Mucosa of rectum (tissue), 2 donors: ENCODE measurements around the gene PIGK.

ENCODE experiments used
- H3K27ac ChIP-seq, 2 donors: one replicate each; pipeline ENCODE4 v1.7.0; 2013; ENCODE audit warnings: inconsistent platforms in 2 of 2, low read depth in 2 of 2, low read length in 2 of 2
- H3K27me3 ChIP-seq, 2 donors: one replicate each; pipeline ENCODE4 v1.7.0; 2013; ENCODE audit warnings: low read length in 2 of 2; ENCODE audit not compliant: control insufficient read depth in 2 of 2, insufficient read depth in 2 of 2
- H3K36me3 ChIP-seq, 2 donors: one replicate each; pipeline ENCODE4 v1.7.0; 2013; ENCODE audit warnings: low read length in 2 of 2; ENCODE audit not compliant: control insufficient read depth in 2 of 2, insufficient read depth in 2 of 2
- H3K4me1 ChIP-seq, 2 donors: one replicate each; pipeline ENCODE4 v1.7.0; 2013; ENCODE audit warnings: low read length in 2 of 2, mild to moderate bottlenecking in 1 of 2; ENCODE audit not compliant: control insufficient read depth in 2 of 2, insufficient read depth in 2 of 2
- H3K4me3 ChIP-seq, 2 donors: one replicate each; pipeline ENCODE4 v1.7.0; 2013; ENCODE audit warnings: low read length in 2 of 2
- H3K9ac ChIP-seq, 2 donors: one replicate each; pipeline ENCODE4 v1.7.0; 2013; ENCODE audit warnings: low read length in 2 of 2, low read depth in 1 of 2, mild to moderate bottlenecking in 1 of 2
- H3K9me3 ChIP-seq, 2 donors: one replicate each; pipeline ENCODE4 v1.7.0; 2013; ENCODE audit warnings: low read length in 2 of 2; ENCODE audit not compliant: control insufficient read depth in 2 of 2
- donor health status: healthy.
- donor health status: Normal muscosa, but diverticular disease.

The PIGK gene

DNA sequence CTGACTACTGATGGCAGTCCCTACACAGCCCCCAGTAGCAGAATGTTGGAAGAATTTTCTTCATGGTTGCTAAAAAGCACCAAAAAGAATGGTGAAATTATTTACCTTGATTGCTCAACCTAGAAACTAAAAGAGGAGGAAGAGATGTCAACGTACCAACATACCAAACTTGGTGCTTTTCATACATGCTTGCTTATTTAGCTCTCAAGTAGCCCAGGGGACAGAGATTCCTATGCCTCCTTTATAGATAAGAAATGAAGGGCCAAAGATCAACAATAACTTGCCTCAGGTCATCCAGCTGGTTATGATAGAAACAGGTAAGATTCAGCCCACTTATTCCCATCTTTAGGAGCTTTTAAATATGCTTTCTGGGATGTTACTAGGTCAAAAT is 170.6 kb downstream of the PIGK start:
- no peak overlapping the region for H3K9ac ChIP-seq
- no peaks in the 10 kb centered on the region for H3K9me3 ChIP-seq
- H3K27ac ChIP-seq, result no peak overlapping the region
- no peaks in the 10 kb centered on the region for H3K4me1 ChIP-seq
- no peaks in the 10 kb centered on the region for H3K27me3 ChIP-seq
- H3K4me3 ChIP-seq, result no peak overlapping the region
- H3K36me3 ChIP-seq, result no peaks in the 10 kb centered on the region

DNA sequence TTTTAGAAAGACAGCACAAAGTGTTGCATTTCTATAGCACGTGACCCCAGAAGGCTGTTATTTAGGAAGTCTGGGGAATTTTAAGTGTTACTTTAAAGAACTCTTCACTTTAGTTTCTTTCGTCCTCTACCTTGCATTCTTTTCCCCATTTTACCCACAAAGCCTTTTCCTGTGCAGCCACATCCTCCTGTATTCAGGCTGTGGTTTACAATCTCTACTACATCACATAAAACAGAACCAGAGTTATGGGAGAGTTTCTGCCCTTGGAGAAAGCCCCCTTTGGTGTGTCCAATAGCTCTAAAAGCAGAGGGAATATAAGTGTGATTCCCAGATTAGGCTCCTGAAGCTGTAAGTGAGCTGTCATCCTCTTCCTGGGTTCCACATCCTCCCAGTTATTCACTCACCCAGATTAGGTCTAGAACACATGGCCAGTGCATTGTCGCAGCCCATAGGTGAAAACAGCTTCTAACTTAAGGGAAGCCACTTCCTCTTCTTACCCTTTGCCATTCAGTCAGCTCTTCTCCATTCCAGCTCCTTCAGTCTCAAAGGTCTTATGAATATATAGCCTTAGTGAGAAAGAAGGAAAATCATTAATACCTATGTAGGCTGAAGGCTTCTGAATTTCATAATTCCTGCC is 171.1 kb downstream of the PIGK start:
- Histone ChIP-seq H3K36me3 (no peaks in the 10 kb centered on the region), H3K4me3 (no peak overlapping the region), H3K27me3 (no peaks in the 10 kb centered on the region), H3K9me3 (no peaks in the 10 kb centered on the region), H3K27ac (no peak overlapping the region), H3K4me1 (no peaks in the 10 kb centered on the region), H3K9ac (no peak overlapping the region)

DNA sequence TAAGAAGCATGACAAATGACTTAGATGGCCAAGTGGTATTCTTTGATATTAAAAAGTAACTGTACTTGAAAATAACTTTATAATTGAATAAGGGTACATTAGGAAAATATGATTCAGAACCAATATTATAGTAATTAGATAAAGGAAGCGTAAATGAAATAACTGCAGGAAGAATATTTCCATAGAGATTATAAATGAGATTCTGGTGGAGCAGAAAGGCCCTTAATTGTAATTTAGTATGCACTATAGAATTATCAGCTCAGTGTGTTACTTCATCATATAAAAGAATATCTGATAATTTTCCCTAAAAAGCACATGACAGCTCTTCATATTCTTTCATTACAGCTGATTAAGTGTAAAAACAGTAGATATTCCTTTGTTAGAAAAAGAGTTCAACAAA is 171.7 kb downstream of the PIGK start:
- no peaks in the 10 kb centered on the region for H3K9me3 ChIP-seq
- no peaks in the 10 kb centered on the region for H3K36me3 ChIP-seq
- H3K4me1 ChIP-seq, result no peaks in the 10 kb centered on the region
- no peak overlapping the region for H3K9ac ChIP-seq
- H3K27ac ChIP-seq, result no peak overlapping the region
- no peak overlapping the region for H3K4me3 ChIP-seq
- no peaks in the 10 kb centered on the region for H3K27me3 ChIP-seq

DNA sequence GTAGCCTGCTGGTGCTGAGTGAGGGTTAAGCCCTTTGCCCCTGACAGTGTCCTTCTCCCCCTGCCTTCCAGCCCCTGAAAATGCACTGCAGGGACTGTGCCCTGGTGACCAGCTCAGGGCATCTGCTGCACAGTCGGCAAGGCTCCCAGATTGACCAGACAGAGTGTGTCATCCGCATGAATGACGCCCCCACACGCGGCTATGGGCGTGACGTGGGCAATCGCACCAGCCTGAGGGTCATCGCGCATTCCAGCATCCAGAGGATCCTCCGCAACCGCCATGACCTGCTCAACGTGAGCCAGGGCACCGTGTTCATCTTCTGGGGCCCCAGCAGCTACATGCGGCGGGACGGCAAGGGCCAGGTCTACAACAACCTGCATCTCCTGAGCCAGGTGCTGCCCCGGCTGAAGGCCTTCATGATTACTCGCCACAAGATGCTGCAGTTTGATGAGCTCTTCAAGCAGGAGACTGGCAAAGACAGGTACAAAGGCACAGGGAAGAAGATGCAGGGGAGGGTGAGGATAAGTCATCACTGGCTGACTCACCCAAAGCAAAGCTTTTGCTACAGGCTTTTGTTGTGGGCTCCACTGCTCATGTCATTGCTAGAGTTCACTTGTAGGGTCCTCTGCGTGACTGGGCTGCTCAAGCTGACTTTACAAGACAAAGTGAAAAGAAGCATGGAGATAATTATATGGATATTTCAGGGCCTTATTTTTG is 174.9 kb downstream of the PIGK start:
- H3K27ac ChIP-seq, result no peak overlapping the region
- H3K4me3 ChIP-seq, result no peak overlapping the region
- H3K27me3 ChIP-seq, result no peaks in the 10 kb centered on the region
- no peaks in the 10 kb centered on the region for H3K36me3 ChIP-seq
- H3K9me3 ChIP-seq, result no peaks in the 10 kb centered on the region
- H3K9ac ChIP-seq, result no peak overlapping the region
- H3K4me1 ChIP-seq, result no peaks in the 10 kb centered on the region

DNA sequence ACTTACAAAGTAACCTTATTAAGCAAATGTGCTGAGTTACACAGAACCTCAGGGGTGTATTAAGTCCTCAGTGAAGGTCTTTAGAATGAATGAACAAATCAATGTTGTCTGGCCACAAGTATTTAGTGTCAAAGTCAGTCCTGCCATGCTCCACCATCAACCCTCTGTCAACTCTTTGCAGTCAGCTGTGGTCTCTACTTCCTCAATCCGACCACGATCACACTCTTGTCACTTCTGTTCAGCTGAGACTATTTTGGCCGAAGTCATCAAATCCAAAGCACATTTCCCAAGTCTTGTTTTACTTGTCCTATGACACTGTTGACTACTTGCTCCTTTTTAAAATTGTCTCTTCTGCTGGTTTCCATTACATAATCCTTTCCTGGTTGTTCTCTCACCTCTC is 178.4 kb downstream of the PIGK start:
- Histone ChIP-seq H3K9ac (no peak overlapping the region), H3K4me3 (no peak overlapping the region), H3K4me1 (no peaks in the 10 kb centered on the region), H3K27me3 (no peaks in the 10 kb centered on the region), H3K9me3 (no peaks in the 10 kb centered on the region), H3K27ac (no peak overlapping the region), H3K36me3 (no peaks in the 10 kb centered on the region)

DNA sequence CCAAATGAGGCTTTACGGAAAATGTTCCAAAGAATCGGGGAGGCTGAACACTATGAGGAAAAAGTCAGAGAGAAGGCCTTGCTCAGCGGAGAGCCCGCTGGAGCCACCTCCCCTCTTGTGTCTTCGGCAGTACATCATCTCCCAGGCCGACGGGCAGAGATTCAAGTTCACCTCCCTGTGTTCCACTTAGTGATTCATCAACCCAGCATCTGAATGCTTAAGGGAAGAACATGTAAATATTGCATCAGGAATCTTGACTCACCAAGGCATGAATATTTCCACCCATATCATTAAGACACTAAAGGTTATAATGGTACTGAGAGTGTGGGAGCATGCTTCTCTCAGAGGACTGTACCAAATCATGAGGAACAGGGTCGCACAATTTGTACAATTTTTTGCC is 179.5 kb downstream of the PIGK start:
- Histone ChIP-seq H3K4me3 (no peak overlapping the region), H3K9ac (no peak overlapping the region), H3K27me3 (no peaks in the 10 kb centered on the region), H3K27ac (no peak overlapping the region), H3K4me1 (no peaks in the 10 kb centered on the region), H3K9me3 (no peaks in the 10 kb centered on the region), H3K36me3 (no peaks in the 10 kb centered on the region)

DNA sequence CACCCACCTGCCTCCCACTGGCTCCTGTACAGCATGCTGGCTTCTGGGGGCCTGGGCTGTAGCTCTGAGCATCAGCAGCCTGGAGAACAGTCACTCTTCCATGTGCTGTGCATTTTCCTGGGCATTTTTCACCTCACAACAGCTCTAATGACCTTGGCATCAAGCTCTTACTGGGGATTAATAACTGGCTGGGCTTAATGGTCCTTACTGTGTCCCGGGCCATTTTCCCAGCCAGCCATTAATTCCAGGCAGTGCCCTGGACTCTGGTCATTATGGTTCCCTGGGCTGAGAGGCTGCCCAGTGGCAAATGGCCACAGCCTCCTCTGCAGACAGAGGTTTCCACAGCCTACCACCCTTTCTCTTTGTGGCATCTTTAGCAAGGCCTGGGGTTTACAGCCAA is 180.1 kb downstream of the PIGK start:
- H3K4me1 ChIP-seq, result no peaks in the 10 kb centered on the region
- no peak overlapping the region for H3K27ac ChIP-seq

More for the DNA sequence above, 180.1 kb downstream of the PIGK start:
- H3K4me3 ChIP-seq, result no peak overlapping the region
- no peaks in the 10 kb centered on the region for H3K9me3 ChIP-seq
- no peaks in the 10 kb centered on the region for H3K36me3 ChIP-seq
- H3K9ac ChIP-seq, result no peak overlapping the region
- no peaks in the 10 kb centered on the region for H3K27me3 ChIP-seq
